Esophagus muscularis mucosa (tissue), 4 donors: ENCODE results near the gene PGBD5. TPM values are rescaled to one million over a fixed set of nuclear protein-coding genes. Genes with fewer than 3 reads are reported as not detected.

Experiments used
- DNase-seq: peaks from one replicate; pipeline ENCODE4 v3.0.0-alpha.2; 2017; ENCODE audit errors: extremely low spot score
- H3K27ac ChIP-seq, 4 donors: fragments of 200-600 bp; sonication (generic); replicated peaks in 1 of 4; 1 replicate in 3 of 4; 2 replicates in 1 of 4; pipeline ENCODE4 v1.5.1; 2016 to 2019; ENCODE audit warnings: mild to moderate bottlenecking in 1 of 4
- H3K27me3 ChIP-seq, 4 donors: fragments of 200-600 bp; sonication (generic); one replicate each; pipeline versions ENCODE4 v1.5.1 to v1.6.0; 2016 to 2019
- H3K36me3 ChIP-seq, 4 donors: fragments of 200-600 bp; sonication (generic); one replicate each; pipeline ENCODE4 v1.5.1; 2016 to 2019
- H3K4me1 ChIP-seq, 4 donors: fragments of 200-600 bp; sonication (generic); one replicate each; pipeline ENCODE4 v1.5.1; 2016 to 2019
- H3K4me3 ChIP-seq, 4 donors: fragments of 200-600 bp; sonication (generic); 1 replicate in 2 of 4; 2 replicates in 2 of 4; pipeline ENCODE4 v1.5.1; 2016 to 2019; ENCODE audit warnings: mild to moderate bottlenecking in 4 of 4, moderate library complexity in 1 of 4
- H3K9me3 ChIP-seq, 4 donors: fragments of 200-600 bp; sonication (generic); 1 replicate in 3 of 4; 2 replicates in 1 of 4; pipeline ENCODE4 v1.5.1; 2016 to 2019
- EP300 ChIP-seq: sonication (generic); formaldehyde crosslinking; IDR thresholded peaks from one replicate; pipeline ENCODE4 v1.6.1; 2017; ENCODE audit warnings: antibody characterized with exemption
- POLR2A ChIP-seq: fragments of 450-650 bp; IDR thresholded peaks from one replicate; pipeline ENCODE4 v1.6.1; 2017; ENCODE audit warnings: antibody characterized with exemption, moderate library complexity, mild to moderate bottlenecking, low read depth
- POLR2AphosphoS5 ChIP-seq, 2 donors: sonication (generic); formaldehyde crosslinking; IDR thresholded peaks; one replicate each; pipeline ENCODE4 v1.6.1; 2017; ENCODE audit warnings: antibody characterized with exemption in 2 of 2
- WGBS: methylation state at CpG from one replicate; pipeline ENCODE4 v1.1.5; 2018; 5-methylcytosine and 5-hydroxymethylcytosine counted together
- intact Hi-C: fragments of 100-400 bp; cut with DNase I; formaldehyde crosslinking; loops from one replicate; pipeline ENCODE4 v1.15.1; 2023
- total RNA-seq, 4 donors: library from RNA; depleted of rRNA; stranded (reverse); fragments of >200 nt; gene quantifications; one replicate each; pipeline versions ENCODE4 v1.1.0 to v1.2.1, GENCODE V29; 2016
- TF ChIP-seq, protein P1 (sequence below), 3 experiments: fragments of 200-600 bp in 2 of 3; fragments of 450-650 bp in 1 of 3; sonication (generic) in 2 of 3; IDR thresholded peaks; one replicate each; pipeline ENCODE4 v1.5.1; 2017 to 2019; ENCODE audit warnings: antibody characterized with exemption in 3 of 3, mild to moderate bottlenecking in 2 of 3, moderate library complexity in 1 of 3

The PGBD5 gene
- total RNA-seq, 4 donors from 2014 or later = 0.19 to 1.2 (median 0.62) TPM

GRCh38 chr1:230371923-230372703, 54.0 kb downstream of the PGBD5 start:
- intact Hi-C loops = no loop called here
- Histone ChIP-seq H3K27ac (no peak overlapping the region), H3K4me1 (no peaks in the 10 kb centered on the region), H3K9me3 (no peaks in the 10 kb centered on the region), H3K4me3 (no peak overlapping the region), H3K27me3 (no peaks in the 10 kb centered on the region), H3K36me3 (no peaks in the 10 kb centered on the region)
- 73% methylated on average over 12 of the region's 12 CpGs for WGBS
- DNase-seq = no peak
- TF ChIP-seq POLR2A (no peak), POLR2AphosphoS5 (IDR thresholded peaks at IDR 0.05) (no peak), EP300 (no peak)
- TF ChIP-seq, protein P1, sequence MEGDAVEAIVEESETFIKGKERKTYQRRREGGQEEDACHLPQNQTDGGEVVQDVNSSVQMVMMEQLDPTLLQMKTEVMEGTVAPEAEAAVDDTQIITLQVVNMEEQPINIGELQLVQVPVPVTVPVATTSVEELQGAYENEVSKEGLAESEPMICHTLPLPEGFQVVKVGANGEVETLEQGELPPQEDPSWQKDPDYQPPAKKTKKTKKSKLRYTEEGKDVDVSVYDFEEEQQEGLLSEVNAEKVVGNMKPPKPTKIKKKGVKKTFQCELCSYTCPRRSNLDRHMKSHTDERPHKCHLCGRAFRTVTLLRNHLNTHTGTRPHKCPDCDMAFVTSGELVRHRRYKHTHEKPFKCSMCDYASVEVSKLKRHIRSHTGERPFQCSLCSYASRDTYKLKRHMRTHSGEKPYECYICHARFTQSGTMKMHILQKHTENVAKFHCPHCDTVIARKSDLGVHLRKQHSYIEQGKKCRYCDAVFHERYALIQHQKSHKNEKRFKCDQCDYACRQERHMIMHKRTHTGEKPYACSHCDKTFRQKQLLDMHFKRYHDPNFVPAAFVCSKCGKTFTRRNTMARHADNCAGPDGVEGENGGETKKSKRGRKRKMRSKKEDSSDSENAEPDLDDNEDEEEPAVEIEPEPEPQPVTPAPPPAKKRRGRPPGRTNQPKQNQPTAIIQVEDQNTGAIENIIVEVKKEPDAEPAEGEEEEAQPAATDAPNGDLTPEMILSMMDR (IDR thresholded peaks at IDR 0.05) = no peak

DNA sequence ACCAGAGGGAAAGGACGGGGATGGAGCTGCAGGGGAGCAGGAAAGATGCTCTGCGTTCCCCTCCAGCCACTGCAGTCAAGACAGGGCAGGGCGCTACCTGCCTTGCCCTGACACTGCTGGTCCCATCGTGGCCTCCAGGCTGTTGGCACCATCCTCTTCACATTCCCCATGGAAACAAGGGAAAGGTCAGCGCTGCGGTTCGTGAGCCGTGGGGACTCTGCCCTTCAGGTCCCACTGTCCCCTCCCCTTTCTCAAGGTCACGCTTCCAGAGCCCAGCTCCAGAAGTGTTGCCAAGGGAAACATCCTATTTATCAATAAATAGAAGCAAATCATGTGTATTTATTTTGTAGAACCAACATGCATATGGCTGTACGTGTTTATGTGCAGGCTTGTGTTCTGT, 56.0 kb downstream of the PGBD5 start:
- WGBS = 90% methylated on average over 10 of the region's 10 CpGs
- H3K27me3 ChIP-seq = peaks cover 0 to 7% (median 0%) of the 10 kb centered on the region in 4 donors
- no peak for DNase-seq
- H3K27ac ChIP-seq = no peak overlapping the region
- no peaks in the 10 kb centered on the region for H3K4me1 ChIP-seq
- intact Hi-C loops = no loop called here
- no peak for TF ChIP-seq POLR2AphosphoS5 (IDR thresholded peaks at IDR 0.05)
- TF ChIP-seq, protein P1 (IDR thresholded peaks at IDR 0.05) = no peak
- no peak for TF ChIP-seq POLR2A
- no peak for TF ChIP-seq EP300
- H3K4me3 ChIP-seq = no peak overlapping the region
- H3K9me3 ChIP-seq = no peaks in the 10 kb centered on the region
- H3K36me3 ChIP-seq = no peaks in the 10 kb centered on the region

DNA sequence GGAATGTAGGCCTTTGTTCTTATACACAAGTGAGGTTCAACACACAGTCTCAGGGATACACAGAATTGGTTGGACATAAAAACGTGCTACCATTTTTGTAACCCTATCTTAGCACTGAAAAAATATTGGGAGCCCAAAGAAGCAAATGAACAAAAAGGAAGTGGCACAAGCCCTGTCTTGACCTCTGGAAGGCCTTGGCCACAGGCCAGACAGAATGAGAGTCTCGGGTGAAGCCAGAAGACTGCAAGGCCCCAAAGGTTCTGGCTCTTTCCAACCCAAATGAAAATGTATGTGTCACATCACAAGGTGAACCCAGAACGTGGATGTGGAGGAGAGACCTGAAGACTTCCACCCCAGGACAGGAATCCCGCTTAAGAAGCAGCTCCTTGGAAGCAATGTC, 57.3 kb downstream of the PGBD5 start:
- intact Hi-C loops = no loop called here
- H3K4me3 ChIP-seq = no peak overlapping the region
- no peak overlapping the region for H3K27ac ChIP-seq
- H3K36me3 ChIP-seq = no peaks in the 10 kb centered on the region
- no peaks in the 10 kb centered on the region for H3K4me1 ChIP-seq
- WGBS = 63% methylated on average over 4 of the region's 4 CpGs
- DNase-seq = no peak
- no peak for TF ChIP-seq POLR2A
- TF ChIP-seq, protein P1 (IDR thresholded peaks at IDR 0.05) = no peak
- no peak for TF ChIP-seq EP300
- no peak for TF ChIP-seq POLR2AphosphoS5 (IDR thresholded peaks at IDR 0.05)
- no peaks in the 10 kb centered on the region for H3K9me3 ChIP-seq
- H3K27me3 ChIP-seq = peaks cover 0 to 15% (median 0%) of the 10 kb centered on the region in 4 donors

GRCh38 chr1:230368363-230368762, 57.8 kb downstream of the PGBD5 start:
- TF ChIP-seq POLR2AphosphoS5 (IDR thresholded peaks at IDR 0.05) (no peak), POLR2A (no peak), EP300 (no peak)
- TF ChIP-seq, protein P1 (IDR thresholded peaks at IDR 0.05) = no peak
- Histone ChIP-seq H3K27me3 (peaks cover 0 to 15% (median 0%) of the 10 kb centered on the region in 4 donors), H3K36me3 (no peaks in the 10 kb centered on the region), H3K27ac (no peak overlapping the region), H3K4me3 (no peak overlapping the region), H3K4me1 (no peaks in the 10 kb centered on the region), H3K9me3 (no peaks in the 10 kb centered on the region)
- no peak for DNase-seq
- intact Hi-C loops = no loop called here
- 86% methylated on average over 5 of the region's 5 CpGs for WGBS
